HG03571 (cell line): ENCODE data around the gene RYR3.

Source experiments
- ATAC-seq: cut with Tn5 transposase; IDR thresholded peaks from one replicate; pipeline ENCODE4 v1.9.1; 2021; ENCODE audit not compliant: unreplicated experiment

RYR3 gene

DNA sequence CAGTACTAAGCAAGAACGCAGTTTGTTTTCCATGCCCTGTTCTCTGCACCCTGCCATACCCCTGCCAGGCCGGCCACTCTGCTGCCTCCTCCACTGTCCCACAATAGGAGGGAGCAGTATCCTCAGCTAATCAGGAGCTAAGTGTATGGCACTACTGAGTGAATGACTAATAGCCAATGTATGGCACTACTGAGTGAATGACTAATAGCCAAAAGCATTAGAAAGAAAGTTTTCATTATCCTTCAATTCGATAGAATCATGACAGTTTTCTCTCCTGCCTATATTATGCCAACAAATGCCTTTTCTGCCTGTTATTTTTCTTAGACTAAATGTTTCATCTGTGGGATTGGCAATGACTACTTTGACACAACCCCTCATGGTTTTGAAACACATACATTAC is 550.0 kb downstream of the RYR3 start:
- no peak for ATAC-seq

DNA sequence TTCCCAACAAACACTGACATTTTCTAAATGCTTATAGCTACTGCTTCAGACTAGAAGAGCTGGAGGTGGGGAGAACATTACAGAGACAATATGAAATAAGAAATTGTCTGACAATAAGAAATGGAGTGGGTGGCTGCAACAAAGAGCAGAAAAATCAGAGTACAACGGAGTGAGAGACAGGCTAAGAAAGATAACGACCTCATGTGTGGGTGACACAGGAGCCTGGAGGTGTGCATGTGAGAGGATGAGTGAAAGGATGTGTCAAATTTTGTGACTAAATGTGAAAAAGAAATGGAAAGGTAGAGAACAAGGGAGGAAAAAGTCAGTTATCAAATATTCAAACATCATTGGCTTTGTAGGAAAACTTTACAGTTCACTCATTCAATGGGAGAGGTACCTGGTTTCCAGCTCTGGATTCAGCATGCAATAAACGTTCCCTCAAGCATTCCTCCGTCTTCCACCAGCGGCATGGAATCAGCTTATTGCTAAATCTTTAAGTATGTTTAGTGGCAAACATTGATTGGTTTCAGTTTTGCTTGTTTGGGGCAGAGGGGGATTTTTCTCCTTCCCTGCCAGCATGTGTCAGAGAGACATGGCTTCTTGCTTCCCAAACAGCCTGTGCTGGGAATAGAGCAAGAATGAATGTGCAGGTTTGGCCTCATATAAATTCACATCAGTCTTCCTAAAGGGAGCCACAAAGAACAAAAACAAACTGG is 553.8 kb downstream of the RYR3 start:
- ATAC-seq: no peak

DNA sequence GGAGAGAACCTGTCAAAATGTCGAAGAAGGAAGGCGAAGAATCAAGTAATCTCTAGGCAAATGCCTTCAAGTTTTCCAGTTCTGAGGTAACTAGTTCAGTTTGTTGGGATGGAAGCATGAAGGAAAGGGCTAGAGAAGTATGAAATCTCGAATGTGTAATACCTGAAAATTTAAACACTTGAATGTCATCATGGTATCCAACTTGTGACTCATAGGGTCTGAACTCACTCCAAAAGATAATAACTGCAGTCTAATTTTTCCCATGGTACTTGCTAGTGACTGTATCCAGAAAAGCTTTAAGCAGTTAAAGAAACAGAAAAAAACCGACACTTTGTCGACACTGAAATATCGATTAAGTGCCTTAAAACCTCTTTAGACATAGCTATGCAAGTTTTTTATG is 554.6 kb downstream of the RYR3 start:
- no peak for ATAC-seq

DNA sequence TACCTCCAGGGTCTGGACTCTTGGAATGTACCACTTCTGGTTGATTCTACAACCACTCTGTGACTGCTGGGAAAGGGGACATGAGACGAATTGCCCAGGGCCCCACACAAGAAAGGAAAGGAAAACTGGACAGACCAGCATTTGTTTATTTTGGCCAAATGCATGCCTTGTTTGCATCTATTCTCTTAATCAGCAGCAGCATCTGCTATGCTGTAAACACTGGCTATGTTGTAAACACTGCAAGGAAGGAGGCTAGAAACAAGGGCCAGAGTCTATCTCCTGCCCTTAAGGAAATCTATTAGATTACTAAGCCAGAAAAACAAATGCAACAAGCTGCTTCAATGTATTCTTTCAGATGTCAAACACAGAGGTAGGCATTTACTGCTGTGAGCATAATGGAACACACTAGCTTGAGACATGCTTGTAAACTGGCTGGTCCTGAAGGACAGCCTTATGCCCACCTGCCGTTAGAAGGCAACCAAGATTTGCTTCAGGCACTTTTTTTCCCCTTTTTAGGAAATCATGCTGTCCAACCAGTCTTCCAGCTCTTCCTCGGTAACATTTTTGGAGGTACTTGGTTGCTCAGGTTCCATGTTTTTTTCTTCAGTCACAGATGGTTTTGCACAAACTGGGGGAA is 555.5 kb downstream of the RYR3 start:
- ATAC-seq: no peak

DNA sequence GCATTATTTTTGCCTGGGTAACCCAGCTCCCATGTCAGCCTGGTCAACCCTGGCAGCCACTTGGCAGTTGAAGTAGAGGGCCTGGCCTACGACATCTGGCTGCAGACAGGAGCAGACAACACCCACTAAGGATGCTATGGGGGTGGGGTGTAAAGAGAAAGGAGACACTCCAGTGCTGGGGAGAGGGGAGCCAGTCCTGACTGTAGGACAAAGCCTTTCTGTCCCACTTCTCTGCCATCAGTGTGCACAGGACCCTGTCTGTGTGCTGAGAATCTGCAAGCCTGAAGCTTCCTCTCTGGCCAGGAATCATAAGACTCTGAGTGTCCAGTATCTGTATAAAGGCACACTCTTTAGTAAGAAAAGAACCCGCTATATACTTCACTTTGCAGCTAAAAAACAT is 561.2 kb downstream of the RYR3 start:
- ATAC-seq: no peak

DNA sequence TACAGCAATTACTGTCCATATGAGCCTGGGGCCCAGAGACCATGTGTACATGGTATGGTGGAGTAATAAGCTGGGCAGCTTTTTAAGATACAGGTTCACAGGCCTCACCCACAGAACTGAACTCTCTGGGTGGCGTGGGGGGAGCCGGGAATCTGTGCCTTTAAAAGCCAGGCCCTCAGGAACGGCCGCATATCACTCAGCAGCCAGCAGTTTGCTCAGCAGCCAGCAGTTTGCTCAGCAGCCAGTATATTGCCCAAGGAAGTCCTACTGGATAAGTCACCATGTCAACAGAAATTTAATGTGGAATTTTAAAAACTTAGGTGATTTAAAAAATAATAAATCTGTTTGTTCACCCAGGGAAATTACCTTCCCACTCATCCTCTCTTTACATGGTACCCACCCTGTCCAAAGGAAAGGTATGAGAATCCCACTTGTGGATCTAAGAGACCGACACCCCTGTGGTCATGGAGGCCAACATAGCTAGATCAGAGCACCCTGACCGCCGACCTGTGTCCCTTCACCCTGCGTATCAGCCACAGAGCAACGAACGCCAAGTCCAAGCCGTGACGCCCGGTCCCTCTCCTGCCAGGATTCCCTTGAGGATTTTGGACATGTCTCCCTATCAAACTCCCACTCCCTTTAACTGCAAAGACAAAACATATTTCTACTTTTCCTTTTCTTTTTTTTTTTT is 561.8 kb downstream of the RYR3 start:
- ATAC-seq: no peak

DNA sequence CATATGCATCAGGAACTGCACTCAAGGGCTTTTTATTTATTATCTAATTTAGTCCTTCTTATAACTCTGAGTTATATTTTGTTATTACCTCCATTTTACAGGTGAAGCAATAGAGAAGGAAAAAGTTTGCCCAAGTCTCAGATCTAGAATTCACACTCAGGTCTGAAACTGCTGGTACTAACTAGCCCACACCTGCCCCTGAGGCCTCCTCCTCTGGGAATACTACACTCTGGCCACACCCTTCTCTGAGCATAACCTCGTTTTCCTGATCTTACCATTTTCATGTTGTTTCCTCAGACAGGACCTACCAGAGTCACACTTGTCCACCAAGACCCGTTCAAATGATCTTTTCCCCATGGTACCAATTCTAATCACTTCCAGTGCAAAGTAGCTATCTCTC is 563.4 kb downstream of the RYR3 start:
- ATAC-seq: no peak

DNA sequence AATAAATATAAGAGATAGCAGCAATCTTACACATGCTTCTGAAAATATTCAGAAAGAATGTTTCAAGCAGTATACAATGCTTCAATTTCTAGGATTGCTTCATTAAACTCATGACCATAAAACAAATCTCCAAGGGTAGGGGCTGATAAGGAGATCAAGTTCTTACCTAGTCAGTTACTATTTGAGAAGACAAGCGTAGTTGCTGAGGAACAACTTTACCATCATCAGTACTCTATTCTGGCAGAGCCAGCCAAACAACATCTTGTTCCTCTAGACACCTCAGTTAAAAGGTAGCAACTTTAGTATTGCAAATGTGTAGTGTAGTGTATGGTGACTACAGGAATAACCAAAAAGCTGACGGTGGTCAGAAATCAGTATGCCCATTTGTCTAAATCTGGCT is 572.2 kb downstream of the RYR3 start:
- no peak for ATAC-seq

DNA sequence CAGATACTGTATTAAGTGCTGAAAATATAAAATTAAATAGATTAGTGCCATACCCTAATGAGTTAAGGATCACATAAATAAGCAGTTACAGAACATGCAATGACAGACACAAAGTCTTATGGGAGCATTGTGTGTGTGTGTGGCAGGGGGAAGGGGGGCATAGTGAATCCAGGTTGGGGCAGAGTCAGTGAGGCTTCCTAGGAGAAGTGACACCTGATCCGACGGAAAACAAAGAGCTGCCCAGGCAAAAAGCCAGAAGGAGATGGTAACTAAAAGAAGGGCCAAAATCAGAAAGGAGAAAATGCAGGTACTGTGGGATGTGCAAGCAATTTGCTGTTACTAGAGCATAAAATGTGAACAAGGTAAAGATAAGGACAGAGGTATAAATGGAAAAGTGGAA is 577.4 kb downstream of the RYR3 start:
- no peak for ATAC-seq

DNA sequence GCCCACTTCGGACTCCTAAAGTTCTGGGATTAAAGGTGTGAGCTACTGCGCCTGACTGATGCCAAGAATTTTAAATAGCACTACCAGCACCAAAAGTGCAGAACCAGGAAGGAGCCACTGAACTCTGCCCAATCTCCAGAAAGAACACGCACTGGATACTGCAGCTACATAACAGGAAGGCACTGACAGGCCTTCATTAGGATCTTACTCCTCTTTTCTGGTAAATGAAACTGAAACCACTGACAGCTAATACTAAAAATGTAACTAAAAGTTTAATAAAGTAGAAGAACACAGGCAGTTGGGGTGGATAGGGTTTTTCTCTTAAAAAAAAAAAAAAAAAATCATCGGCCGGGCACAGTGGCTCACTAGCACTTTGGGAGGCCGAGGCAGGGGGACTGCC is 583.4 kb downstream of the RYR3 start:
- ATAC-seq: no peak

DNA sequence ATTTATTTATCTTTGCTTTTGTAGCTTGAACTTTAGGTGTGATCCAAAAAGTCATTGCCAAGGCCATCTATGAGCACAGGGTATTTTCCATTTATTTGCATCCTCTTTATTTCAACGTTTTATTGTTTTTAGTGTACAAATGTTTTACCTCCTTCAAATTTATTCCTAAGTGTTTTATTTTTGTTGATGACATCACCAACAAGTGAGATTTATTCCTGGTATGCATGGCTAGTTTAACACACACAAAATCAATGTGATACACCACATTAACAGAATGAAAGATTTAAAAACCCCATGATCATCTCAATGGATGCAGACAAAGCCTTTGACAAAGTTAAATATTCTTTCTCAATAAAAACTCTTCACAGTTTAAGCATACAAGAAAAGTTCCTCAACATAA is 591.3 kb downstream of the RYR3 start:
- ATAC-seq: no peak

DNA sequence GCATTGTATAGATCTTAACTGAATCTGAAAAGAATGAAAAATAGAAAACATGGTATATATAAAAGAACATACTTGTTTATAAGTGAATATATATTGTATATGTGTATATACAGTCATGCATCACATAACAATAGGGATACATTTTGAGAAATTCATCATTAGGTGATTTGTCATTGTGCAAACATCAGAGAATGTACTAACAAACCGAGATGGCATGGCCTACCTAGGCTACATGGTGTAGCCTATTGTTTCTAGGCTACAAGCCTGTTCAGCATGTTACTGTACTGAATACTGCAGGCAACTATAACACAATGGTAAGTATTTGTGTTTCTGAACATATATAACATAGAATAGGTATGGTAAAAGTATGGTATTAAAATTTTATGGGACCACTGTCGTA is 592.9 kb downstream of the RYR3 start:
- no peak for ATAC-seq

DNA sequence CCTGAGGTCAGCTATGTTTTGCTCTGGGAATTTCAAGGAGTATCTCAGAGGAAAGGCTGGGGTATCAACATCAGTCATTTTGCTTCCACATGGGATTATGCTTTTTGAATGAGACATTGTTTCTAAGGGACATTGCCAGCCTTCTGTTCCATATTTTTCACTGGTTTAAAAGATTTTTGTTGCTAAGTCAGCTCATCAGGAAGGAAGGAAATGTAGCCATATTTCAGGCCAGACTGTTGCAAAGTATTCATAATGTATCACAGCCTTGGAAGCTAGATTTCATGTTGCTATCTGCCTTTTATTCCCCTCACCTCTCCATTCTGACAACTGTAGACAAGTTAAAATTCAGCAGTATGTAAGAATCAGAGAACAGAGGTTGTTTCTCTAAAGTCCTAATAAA is 596.6 kb downstream of the RYR3 start:
- ATAC-seq: no peak

DNA sequence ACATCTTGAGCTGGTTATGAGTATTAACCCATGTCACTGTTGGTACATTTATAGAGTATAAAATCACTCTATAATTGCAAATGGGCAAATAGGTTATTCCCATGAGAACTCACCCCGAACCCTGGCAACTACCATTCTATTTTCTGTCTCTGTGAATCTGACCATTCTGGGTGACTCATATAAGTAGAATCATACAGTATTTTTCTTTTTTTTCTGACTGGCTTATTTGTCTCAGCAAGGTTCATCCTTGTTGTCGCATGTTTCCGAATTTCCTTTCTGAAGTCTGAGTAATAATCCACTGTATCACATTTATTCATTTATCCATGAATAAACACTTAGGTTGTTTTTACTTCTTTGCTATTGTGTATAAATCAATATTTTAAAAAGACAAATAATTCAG is 597.6 kb downstream of the RYR3 start:
- no peak for ATAC-seq

DNA sequence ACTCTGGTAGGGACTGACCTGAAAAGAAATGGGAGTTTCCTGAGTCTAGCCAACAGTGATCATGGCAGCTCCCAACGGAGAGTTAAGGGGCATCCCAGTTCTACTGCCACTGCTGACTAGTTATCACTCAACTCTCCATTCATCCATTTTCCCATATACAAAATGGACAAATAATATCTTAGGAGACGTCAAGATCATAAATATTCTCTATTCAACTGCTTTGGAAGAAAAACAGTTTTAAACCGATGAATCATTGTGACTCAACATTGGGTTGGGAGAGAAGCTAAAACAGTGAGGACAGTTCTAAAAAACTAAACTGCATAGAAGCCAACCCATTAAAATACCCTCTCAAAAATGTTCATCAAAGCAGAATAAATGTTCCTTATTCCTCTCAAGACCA is 600.0 kb downstream of the RYR3 start:
- ATAC-seq: no peak

DNA sequence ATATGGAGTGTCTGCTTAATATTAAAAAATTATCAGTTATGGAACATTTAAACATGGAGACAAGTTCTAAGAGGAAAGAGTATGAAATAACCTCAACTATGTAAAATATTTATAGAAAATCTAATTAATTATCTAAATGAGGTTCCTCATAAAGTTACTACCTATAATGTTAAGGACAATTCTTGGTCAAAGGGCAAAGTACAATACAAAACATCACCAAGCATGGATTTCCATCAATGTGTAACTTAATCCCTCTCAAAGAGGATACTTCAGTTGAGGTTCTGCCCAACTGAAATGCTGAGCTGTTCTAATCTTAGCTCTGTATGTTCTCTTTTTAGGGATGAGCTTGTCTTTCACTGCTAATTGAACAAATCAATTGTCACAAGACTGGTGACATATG is 601.6 kb downstream of the RYR3 start:
- no peak for ATAC-seq

DNA sequence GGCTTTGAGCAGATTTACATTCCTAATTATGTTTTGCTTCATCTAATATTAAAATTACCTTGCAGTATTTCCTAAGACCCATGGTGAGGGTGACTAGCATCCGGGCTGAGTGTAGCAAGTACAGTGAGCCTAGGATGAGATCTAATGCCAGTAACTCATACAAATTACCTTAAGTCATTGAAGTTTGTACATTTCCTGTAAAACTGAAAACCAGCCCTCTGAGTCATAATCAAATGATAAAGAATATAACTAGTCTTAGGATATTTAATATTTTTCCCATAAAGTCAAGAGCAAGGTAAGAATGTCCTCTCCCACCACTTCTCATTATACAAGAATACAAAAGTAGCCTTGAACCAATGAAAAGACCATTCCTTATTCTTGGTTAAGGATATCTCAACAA is 602.7 kb downstream of the RYR3 start:
- ATAC-seq: no peak
